ENCODE measurements around the gene HDC. TPM values are rescaled to one million over a fixed set of nuclear protein-coding genes. Genes with fewer than 3 reads are reported as not detected.

HDC gene
- polyA plus RNA-seq, 1 donor (not counting 4 experiments of a cell fraction or from before 2014, with no cell fraction given) = not detected

DNA sequence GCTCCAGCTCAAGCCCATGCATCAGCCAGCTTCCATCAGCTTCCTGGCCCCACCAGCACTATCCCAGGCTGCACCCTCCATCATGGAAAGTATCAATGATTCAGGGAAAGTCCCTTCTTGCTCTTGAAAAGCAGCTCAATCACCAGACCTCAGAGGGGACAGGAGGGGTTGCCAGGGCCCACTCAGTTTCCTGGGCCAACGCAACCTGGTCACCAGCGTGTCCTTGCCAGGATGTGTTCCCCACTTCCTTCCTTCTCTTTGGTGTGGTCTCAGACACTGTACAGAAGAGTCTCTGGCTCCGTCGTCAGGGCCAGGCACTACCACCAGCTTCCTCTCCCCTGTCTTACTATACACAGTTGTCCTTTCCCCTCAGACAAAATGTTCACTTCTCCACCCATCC, 3.0 kb downstream of the HDC start:
- Histone ChIP-seq H3K27me3 (ENCODE audit: control insufficient read depth, extremely low read depth, insufficient read depth, low read length) (no peaks in the 10 kb centered on the region), H3K4me3 (ENCODE audit: control insufficient read depth in 2 of 3, extremely low read depth in 1 of 3, insufficient read depth in 2 of 3, low read depth in 1 of 3, low read length in 3 of 3) (no peak overlapping the region), H3K36me3 (ENCODE audit: control insufficient read depth in 2 of 2, extremely low read depth in 1 of 2, insufficient read depth in 2 of 2, low read length in 2 of 2) (no peaks in the 10 kb centered on the region), H3K4me2 (ENCODE audit: control insufficient read depth, extremely low read depth, insufficient read depth, low read depth, low read length) (no peak overlapping the region), H4K20me1 (ENCODE audit: control insufficient read depth, extremely low read depth, insufficient read depth, low read length) (no peaks in the 10 kb centered on the region), H3K9me3 (ENCODE audit: control insufficient read depth, low read depth, low read length) (no peaks in the 10 kb centered on the region), H3K27ac (ENCODE audit: control insufficient read depth, insufficient read depth, low read length) (no peak overlapping the region), H3K9me1 (ENCODE audit: control insufficient read depth, extremely low read depth, insufficient read depth, low read length) (no peaks in the 10 kb centered on the region), H3K9ac (ENCODE audit: control insufficient read depth, extremely low read depth, insufficient read depth, low read length) (no peak overlapping the region), H3K79me2 (ENCODE audit: control insufficient read depth, insufficient read depth, low read length) (no peaks in the 10 kb centered on the region), H3K4me1 (ENCODE audit: control insufficient read depth, extremely low read depth, insufficient read depth, low read length) (peaks cover under 1% of the 10 kb centered on the region), H2AFZ (ENCODE audit: control insufficient read depth, low read length) (no peak overlapping the region)
- FAIRE-seq (no peak), DNase-seq (ENCODE audit: low read depth, low spot score) (no peak)
- TF ChIP-seq, protein P1, sequence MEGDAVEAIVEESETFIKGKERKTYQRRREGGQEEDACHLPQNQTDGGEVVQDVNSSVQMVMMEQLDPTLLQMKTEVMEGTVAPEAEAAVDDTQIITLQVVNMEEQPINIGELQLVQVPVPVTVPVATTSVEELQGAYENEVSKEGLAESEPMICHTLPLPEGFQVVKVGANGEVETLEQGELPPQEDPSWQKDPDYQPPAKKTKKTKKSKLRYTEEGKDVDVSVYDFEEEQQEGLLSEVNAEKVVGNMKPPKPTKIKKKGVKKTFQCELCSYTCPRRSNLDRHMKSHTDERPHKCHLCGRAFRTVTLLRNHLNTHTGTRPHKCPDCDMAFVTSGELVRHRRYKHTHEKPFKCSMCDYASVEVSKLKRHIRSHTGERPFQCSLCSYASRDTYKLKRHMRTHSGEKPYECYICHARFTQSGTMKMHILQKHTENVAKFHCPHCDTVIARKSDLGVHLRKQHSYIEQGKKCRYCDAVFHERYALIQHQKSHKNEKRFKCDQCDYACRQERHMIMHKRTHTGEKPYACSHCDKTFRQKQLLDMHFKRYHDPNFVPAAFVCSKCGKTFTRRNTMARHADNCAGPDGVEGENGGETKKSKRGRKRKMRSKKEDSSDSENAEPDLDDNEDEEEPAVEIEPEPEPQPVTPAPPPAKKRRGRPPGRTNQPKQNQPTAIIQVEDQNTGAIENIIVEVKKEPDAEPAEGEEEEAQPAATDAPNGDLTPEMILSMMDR (optimal IDR thresholded peaks at IDR 0.05 in 1 of 3, IDR thresholded peaks at IDR 0.05 in 1 of 3, conservative IDR thresholded peaks at IDR 0.05 in 1 of 3; ENCODE audit: extremely low read depth in 1 of 3, insufficient read depth in 2 of 3, low read length in 3 of 3) = no peak
- TF ChIP-seq EZH2 (IDR thresholded peaks at IDR 0.05; ENCODE audit: low read length) = no peak
- dilution Hi-C loops (cut with MboI; ENCODE audit: extremely low pct_ligation_motif_present, low sequenced_read_pairs) = no loop called here

DNA sequence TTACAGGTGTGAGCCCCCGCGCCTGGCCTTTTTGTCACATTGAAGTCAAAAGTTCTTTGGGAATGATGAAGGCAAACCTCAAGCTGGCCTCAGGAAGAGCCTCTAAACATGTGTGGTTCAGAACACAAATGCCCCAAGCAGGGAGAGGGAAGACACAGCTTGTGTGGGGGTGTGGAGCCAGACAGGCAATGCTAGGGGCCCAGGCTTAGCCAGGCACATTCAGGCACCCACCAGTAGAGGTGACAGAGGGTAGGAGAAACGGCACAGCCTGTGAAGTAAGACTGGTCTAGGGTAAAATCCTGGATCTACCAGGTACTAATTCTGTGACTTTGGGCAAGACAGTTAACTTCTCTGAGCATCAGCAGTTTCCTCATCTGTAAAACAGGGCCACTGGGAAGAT, 3.5 kb downstream of the HDC start:
- no peak overlapping the region for H2AFZ ChIP-seq (ENCODE audit: control insufficient read depth, low read length)
- DNase-seq (ENCODE audit: low read depth, low spot score) (no peak), FAIRE-seq (no peak)
- H3K4me1 ChIP-seq (ENCODE audit: control insufficient read depth, extremely low read depth, insufficient read depth, low read length) = peaks cover 3% of the 10 kb centered on the region
- H4K20me1 ChIP-seq (ENCODE audit: control insufficient read depth, extremely low read depth, insufficient read depth, low read length) = no peaks in the 10 kb centered on the region
- H3K9me3 ChIP-seq (ENCODE audit: control insufficient read depth, low read depth, low read length) = no peaks in the 10 kb centered on the region
- no peak for TF ChIP-seq EZH2 (IDR thresholded peaks at IDR 0.05; ENCODE audit: low read length)
- TF ChIP-seq, protein P1 (optimal IDR thresholded peaks at IDR 0.05 in 1 of 3, IDR thresholded peaks at IDR 0.05 in 1 of 3, conservative IDR thresholded peaks at IDR 0.05 in 1 of 3; ENCODE audit: extremely low read depth in 1 of 3, insufficient read depth in 2 of 3, low read length in 3 of 3) = no peak
- H3K4me3 ChIP-seq (ENCODE audit: control insufficient read depth in 2 of 3, extremely low read depth in 1 of 3, insufficient read depth in 2 of 3, low read depth in 1 of 3, low read length in 3 of 3) = no peak overlapping the region
- no peaks in the 10 kb centered on the region for H3K27me3 ChIP-seq (ENCODE audit: control insufficient read depth, extremely low read depth, insufficient read depth, low read length)
- dilution Hi-C loops (cut with MboI; ENCODE audit: extremely low pct_ligation_motif_present, low sequenced_read_pairs) = no loop called here
- H3K27ac ChIP-seq (ENCODE audit: control insufficient read depth, insufficient read depth, low read length) = no peak overlapping the region
- no peak overlapping the region for H3K9ac ChIP-seq (ENCODE audit: control insufficient read depth, extremely low read depth, insufficient read depth, low read length)
- no peaks in the 10 kb centered on the region for H3K36me3 ChIP-seq (ENCODE audit: control insufficient read depth in 2 of 2, extremely low read depth in 1 of 2, insufficient read depth in 2 of 2, low read length in 2 of 2)
- H3K4me2 ChIP-seq (ENCODE audit: control insufficient read depth, extremely low read depth, insufficient read depth, low read depth, low read length) = no peak overlapping the region
- H3K9me1 ChIP-seq (ENCODE audit: control insufficient read depth, extremely low read depth, insufficient read depth, low read length) = no peaks in the 10 kb centered on the region
- no peaks in the 10 kb centered on the region for H3K79me2 ChIP-seq (ENCODE audit: control insufficient read depth, insufficient read depth, low read length)
